ENCODE data around the gene RNF121. TPM values are rescaled to one million over a fixed set of nuclear protein-coding genes. Genes with fewer than 3 reads are reported as not detected.
A peak's percentile ranks its signal among the peaks of the same experiment; 100 is the strongest.

RNF121 gene
- total RNA-seq, 2 donors from 2014 or later = 17.9 to 24.4 TPM

- no peak for ATAC-seq
- no peak for DNase-seq
- WGBS, 2 donors = 21 to 33% methylated on average over 1 of the region's 1 CpG
- peaks cover 24% of the 10 kb centered on the region for H3K4me1 ChIP-seq
- H3K4me3 ChIP-seq = no peak overlapping the region
- peaks cover 0 to 13% of the 10 kb centered on the region in 2 donors for H3K36me3 ChIP-seq (replicated peaks in 1 of 2; ENCODE audit: insufficient read depth in 1 of 2, low read depth in 2 of 2)
- H3K27ac ChIP-seq = no peak overlapping the region
- intact Hi-C loops (cut with DNase I) = no loop called here
- no peaks in the 10 kb centered on the region for H3K27me3 ChIP-seq
- no peak for TF ChIP-seq POLR2A (IDR thresholded peaks at IDR 0.05)
- no peak for TF ChIP-seq CTCF (IDR thresholded peaks at IDR 0.05)
- no peaks in the 10 kb centered on the region for H3K9me3 ChIP-seq
These were observed 101.7 kb downstream of the RNF121 start for GRCh38 chr11:72030472-72031045.

DNA sequence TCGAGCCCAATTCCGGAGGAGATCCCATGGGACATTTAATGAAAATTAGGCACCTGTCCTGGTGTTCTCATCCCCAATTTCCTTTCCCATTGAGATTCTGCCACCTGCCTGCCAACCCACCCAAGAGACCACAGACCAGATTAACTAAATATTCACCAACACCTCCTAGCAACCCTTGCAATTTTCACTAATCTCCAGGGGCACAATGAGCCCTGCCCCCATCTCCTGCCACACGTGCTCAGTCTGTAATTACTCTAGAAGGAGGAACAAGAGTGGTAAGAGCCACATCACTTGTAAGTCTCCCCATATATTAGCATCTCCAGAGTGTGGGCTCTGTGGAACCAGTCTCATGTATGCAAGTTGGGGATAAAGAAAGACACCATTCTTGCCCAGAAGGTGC, 107.8 kb downstream of the RNF121 start:
- Histone ChIP-seq H3K4me3 (no peak overlapping the region), H3K4me1 (peaks cover 42% of the 10 kb centered on the region), H3K36me3 (replicated peaks in 1 of 2; ENCODE audit: insufficient read depth in 1 of 2, low read depth in 2 of 2) (peaks cover 0 to 10% of the 10 kb centered on the region in 2 donors), H3K27me3 (no peaks in the 10 kb centered on the region), H3K9me3 (no peaks in the 10 kb centered on the region), H3K27ac (peak overlapping the region in 2 of 4 donors; percentile 20 to 27)
- intact Hi-C loops (cut with DNase I) = no loop called here
- WGBS, 2 donors = 53 to 56% methylated on average over 3 of the region's 3 CpGs
- DNase-seq (no peak), ATAC-seq (no peak)
- TF ChIP-seq CTCF (IDR thresholded peaks at IDR 0.05) = no peak
- no peak for TF ChIP-seq POLR2A (IDR thresholded peaks at IDR 0.05)

GRCh38 chr11:72037554-72038311, 108.9 kb downstream of the RNF121 start:
- Histone ChIP-seq H3K4me3 (no peak overlapping the region), H3K9me3 (no peaks in the 10 kb centered on the region), H3K4me1 (peaks cover 53% of the 10 kb centered on the region), H3K27me3 (no peaks in the 10 kb centered on the region), H3K27ac (peak overlapping the region in 3 of 4 donors; percentile 91 to 95 (median 95)), H3K36me3 (replicated peaks in 1 of 2; ENCODE audit: insufficient read depth in 1 of 2, low read depth in 2 of 2) (peaks cover 0 to 8% of the 10 kb centered on the region in 2 donors)
- intact Hi-C loops (cut with DNase I) = no loop called here
- ATAC-seq (no peak), DNase-seq (no peak)
- 56 to 60% methylated on average over 4 of the region's 4 CpGs for WGBS, 2 donors
- TF ChIP-seq CTCF (IDR thresholded peaks at IDR 0.05) = no peak
- TF ChIP-seq POLR2A (IDR thresholded peaks at IDR 0.05) = no peak

GRCh38 chr11:72038491-72038890, 109.6 kb downstream of the RNF121 start:
- Histone ChIP-seq H3K9me3 (no peaks in the 10 kb centered on the region), H3K27me3 (no peaks in the 10 kb centered on the region), H3K4me1 (peaks cover 55% of the 10 kb centered on the region), H3K27ac (peak overlapping the region; percentile 91 to 98 (median 95)), H3K36me3 (replicated peaks in 1 of 2; ENCODE audit: insufficient read depth in 1 of 2, low read depth in 2 of 2) (peaks cover 0 to 5% of the 10 kb centered on the region in 2 donors), H3K4me3 (no peak overlapping the region)
- intact Hi-C loops (cut with DNase I) = no loop called here
- no peak for ATAC-seq
- DNase-seq = peak; percentile 23 to 43 (median 40)
- TF ChIP-seq POLR2A (IDR thresholded peaks at IDR 0.05) (no peak), CTCF (IDR thresholded peaks at IDR 0.05) (no peak)
- 11% methylated on average over 2 of the region's 2 CpGs; no CpG with 5 or more reads in 1 of the 2 donors for WGBS, 2 donors
